ENCODE measurements around the gene ZNF827.
"Not testable (repeated sequence)": the region's sequence is repeated elsewhere in the genome, so short reads cannot be mapped to it uniquely, and the experiment has no call there.

ZNF827 gene

DNA sequence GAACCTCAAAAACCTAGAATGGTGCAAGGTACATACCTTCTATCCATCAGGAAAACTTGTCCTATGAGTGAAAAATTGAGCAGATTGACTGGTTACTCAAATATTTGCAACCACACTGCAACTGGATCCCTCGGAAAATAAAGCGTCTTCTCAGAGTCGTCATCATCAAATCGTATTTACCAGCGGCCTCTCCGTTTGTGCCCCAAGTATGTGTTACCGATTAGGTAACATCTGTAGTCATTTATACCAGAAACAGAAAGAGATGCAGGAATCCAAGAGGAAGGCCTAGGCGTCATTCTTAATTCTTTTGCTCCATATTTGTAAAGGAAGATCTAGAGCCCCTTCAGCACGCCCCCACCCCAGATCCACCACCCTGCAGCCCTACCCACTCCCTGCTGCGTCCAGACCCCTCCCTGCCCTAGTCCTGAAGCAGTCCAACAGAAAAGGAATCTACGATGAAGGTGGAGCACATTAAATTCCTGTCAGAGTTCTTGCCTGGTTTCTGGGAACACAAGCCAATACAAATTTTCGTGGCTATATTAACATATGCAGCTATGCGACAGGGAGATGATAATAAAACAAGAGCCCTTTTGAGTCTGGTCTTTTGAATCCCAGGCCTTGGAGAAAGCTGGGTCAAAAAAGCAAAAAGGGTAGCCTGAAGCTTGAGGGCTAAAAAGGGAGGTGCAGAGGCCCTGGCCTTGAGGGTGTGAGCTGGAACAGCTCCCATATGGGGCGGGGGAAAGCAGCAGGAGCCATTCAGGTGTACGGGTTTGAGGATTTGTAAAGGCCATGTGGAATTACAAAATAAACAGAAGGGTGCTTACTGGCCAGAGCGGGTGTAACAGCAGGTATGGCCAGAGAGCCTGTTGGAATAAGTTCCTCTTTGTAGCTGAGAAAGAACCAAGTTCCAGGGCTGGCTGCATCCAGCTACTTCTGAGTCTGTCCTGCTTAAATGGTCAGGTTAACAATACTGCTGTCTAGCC, 77.0 kb downstream of the ZNF827 start:
- no peak for DNase-seq

DNA sequence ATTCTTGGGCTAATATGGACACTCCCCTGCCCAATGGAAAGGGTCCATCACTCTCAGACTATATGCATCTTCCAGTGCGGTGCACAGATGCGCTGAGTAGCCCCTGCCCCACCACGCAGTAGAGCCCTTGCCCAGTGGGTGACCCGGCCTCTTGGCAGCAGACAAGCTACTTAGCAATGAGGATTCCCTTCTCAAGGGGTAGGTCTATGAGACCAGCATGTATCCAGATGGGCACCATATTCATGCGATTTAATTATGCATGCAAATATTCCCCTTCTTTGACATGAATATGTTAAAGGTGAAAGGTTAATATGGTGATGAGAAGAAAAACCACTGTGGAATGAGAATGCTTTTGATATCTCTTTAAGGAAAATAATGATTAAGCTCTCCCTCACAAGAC, 77.7 kb downstream of the ZNF827 start:
- DNase-seq = no peak

DNA sequence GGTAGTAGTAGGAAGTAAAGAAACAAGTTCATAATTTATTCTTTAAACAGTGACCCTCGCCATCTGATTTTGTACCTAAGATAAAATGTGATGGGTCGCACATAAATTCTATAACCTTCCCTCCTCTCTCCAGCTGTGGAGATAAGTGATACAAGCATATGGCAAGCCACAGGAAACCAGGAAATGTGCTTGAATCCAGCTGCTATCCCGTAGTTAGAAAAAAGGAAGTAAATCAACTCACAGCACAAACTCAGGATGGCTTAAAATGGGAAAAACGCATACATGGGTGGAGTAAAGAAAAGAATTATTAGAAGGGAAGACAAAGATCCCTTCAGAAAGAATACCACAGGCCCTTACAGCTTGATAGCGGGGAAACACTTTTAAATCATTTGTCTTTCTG, 78.2 kb downstream of the ZNF827 start:
- DNase-seq = no peak

DNA sequence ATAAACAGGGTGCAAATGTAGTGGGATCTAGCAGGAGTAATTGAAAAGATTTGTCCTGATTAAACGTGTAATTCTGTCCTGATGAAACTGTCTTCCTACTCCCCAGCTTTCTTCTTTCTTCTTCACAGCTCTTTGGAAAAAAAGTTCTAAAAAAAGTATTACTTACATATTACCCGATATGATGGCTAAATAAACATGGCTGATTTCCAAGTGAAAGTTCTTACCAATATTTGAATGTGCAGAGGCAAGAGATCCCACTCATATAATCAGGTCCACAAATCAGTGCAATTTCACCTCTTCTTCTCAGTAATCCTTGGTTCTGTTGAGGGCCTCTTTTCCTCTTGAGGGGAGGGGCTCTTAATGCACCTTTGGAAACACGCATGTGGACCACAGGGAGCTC, 78.7 kb downstream of the ZNF827 start:
- no peak for DNase-seq

DNA sequence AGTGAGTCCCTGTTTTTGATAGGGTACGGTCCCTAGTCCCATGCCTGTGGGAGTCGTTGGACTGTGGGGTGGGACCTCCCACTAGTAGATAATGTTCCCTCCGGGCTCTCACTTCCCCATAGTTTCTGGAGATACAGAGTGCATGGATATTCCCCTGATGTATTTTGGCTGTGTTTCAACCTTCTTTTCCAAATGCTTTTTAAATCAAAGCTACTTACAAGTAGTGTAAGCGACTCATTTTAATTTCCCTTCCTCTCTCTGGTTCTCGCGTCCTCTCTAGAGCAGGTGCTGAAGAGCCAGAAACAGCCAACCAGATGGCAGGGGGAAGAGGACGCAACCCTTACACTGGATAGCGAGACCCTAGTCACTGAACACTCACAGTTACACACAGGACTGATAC, 79.2 kb downstream of the ZNF827 start:
- DNase-seq = no peak

DNA sequence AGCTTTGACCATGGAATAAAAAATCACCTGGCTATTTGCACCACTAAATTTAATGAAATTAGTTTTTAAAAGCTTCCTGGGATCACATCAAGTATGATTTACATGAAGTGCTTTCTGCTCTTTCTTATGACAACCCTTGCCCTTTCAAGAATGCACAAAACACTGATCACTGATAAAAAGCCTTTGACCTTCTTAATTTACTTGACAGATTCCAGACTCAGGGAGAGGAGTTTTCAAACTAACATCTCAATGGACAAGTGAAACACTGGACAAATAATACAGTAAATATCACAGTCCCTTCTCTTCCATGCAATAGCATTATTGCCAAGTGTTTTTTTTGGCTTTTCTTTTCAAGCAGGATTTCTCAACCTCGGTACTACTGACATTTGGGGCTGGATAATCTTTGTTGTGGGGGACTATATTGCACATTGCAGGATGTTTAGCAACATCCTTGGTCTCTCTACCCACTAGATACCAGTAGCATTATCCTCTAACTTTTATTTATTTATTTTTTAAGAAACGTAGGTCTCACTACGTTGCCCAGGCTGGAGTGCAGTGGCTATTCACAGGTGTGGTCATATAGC, 86.3 kb downstream of the ZNF827 start:
- DNase-seq = no peak

DNA sequence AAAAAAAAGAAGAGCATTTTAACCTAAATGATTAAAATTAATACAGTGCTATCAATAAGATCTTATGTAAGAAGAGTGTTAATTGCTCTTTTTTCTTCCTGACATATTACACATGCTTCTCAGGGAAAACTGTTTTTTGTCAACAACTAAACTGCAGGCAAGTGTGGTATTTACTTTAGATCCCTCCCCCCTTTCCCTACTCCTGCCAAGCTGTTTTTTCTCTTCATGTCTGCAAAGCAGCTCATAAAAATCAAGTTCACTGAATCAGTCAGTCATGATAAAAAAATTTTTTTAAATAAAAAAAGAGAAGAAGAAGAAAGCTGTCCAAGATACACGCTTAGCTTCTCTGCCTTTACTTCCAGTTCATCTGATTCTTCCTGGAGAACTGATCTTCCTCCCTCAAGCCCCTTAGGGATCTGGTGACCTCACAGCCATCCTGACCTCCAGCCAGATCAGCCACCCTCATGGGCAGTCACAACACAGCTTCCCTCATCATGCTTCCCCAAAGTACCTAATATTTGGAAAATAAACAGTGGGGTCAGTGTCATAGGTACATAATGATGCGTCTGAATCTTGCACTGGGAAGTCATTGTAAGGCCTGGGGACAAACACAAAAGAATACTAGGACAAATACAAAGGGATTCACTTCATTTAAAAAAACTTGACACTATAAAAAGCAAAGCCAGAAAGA, 87.0 kb downstream of the ZNF827 start:
- DNase-seq = no peak

DNA sequence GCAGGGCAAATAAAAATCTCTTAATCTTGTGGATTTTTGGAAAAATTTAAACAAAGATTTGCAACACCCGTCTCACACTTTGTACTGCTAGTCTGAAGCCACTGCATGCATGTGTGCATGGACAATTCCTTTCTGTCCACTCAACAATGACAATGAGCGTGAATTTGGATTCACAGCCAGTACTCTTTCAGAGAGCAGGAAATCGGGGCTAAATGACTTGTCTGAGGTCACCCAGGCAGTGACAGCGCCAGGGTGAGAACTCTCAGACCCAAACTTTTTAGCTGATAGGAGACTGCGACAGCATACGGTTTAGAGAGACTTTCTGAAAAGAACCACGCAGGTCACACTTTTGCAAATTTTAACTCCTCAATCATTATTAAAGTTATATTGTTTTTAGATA, 90.9 kb downstream of the ZNF827 start:
- DNase-seq = no peak

DNA sequence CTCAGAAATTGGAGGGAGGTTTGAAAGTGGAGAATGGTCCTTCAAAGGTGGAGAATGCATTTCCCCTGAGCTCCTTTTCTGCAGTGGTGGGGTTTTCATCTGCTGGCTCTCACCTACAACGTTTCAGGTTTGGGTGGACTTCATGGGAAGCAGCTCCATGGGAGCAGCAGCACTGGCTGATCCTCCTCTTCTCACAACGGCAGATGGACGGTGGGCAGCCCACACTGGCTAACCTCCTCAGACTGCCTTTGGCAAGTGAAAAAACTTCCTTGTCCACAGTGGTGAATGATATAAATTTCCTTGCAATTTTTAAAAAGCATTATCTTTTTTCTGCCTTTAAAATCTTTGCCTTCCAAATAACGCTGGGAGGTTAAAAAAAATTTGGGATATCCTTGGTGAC, 93.5 kb downstream of the ZNF827 start:
- DNase-seq = no peak

DNA sequence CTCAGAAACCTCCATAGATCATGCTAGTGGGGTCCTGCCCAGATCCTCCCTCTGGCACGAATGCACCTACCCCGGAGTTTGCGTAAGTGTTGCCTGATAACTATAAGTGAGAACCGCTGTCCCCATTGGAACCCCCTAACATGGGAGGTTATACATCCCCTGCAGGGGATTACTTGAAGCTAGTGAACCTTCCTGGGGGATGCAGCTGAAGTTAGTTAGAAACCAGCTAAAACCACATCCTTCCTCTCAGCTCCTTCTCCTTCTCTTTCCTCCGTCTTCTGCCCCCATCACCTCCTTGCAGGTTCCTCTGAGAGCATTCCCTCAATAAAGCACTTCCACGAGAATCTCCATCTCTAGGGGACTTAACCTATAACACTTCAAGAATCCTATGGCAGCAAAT, 95.0 kb downstream of the ZNF827 start:
- DNase-seq = no peak

DNA sequence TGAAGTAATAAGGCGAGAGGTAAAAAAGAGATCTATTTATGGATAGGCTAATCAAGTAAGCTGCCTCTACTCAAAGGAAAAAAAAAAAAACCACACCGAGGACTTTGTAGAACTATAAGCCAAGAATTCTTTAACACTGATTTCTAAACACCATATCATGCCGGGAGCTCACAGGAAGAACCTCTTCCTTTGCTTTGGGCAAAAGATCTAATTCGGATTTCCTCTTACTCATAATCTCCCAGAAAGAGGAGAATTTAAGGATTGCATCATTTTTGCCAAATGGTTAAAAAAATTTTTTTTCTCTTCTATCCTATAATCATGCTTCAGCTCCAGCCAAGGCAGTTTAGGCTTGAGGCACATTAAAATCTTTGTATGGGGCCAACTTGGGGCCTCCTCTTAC, 95.5 kb downstream of the ZNF827 start:
- DNase-seq = no peak

DNA sequence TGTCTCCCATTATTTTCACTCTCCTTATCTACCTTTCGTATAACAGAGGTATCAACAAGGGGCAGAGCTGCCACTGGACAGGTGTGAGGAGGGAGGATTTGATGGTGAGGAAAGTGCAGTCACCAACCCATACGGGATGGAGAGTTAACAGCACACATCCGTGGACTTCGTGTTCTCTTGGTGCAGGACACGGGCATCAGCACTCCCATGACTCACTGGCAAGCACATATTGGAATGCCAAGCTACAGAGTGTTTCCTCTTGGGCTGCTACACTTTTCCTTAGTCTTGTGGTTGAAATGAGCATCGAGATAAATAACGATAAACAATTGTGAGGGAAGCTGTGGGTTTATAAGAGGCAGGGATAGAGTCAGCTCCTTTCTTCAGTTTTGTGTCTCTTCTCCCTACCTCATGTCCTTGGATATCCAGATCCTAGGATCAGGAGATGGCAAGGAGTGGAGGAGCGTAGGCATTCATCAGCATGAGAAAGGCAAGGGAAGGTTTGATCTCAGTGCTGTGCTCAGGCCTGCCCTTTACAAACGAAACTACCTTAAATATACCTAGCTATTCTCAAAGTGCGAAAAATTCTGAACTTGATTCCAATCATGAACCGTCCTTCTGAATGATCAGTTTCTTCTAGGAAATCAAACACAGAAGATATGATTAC, 96.3 kb downstream of the ZNF827 start:
- DNase-seq = no peak

DNA sequence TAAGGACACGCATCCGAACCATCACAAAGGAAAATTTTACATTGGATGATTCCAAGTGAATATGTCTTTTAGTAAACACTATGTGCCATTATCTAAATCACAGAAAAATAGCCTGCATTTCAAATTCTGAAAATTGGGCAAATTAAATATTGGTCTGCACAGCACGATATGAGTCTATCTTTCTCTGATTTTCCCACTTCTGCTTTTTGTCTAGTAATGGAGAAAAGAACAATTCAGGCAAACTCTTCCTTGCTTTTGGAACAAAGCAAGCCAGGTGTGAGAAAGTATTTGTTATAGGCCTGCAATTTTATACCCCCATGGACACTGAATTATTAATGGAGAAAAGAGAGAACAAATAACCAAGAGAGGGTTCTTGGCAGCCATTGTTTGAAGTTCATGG, 97.8 kb downstream of the ZNF827 start:
- DNase-seq = no peak

DNA sequence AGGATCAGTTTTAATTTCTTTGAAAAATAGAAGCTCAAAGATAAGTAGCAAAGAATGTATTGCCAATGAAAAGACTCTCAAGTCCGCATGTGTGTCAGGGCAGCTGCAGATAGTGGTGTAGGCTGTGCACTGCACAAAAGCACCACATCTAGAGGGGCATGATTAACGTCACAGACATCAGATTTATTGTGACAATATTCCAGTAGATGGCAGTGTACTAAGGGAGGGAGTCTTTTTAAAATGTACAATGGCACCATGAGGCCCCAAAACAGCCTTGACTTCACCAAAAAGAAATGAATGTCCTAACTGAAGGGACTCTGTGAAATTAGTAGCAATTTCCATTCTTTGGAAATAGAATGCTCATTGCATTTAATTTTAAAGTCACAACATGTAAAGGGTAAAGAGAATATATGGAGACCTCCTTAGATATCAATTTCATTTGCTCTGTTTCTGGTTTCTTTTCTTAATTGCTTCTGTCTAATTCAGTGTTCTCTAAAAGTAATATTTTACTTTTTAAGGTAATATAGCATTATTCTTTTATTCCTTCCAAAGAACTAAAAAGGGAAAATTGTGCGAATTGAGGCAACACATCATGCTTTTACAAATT, 98.4 kb downstream of the ZNF827 start:
- DNase-seq = peak; percentile 48

DNA sequence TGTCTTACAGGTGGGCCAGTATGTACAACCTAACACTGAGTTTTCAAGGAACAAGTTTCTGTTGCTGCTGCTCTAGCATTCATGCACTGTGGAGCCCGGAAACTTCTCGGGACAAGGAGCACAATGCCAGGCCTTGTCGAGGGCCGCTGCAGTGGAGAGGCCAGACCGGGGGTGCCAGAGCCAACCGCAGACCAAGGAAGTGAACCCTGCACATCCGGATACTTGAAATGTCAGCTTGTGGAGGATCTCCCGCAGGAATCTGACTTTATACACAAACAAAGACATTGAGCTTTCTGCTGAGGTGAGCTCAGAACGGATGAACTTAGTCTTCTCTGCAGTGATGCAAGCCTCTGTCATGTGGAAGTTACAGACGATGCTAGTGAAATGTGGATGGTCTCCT, 99.5 kb downstream of the ZNF827 start:
- no peak for DNase-seq

DNA sequence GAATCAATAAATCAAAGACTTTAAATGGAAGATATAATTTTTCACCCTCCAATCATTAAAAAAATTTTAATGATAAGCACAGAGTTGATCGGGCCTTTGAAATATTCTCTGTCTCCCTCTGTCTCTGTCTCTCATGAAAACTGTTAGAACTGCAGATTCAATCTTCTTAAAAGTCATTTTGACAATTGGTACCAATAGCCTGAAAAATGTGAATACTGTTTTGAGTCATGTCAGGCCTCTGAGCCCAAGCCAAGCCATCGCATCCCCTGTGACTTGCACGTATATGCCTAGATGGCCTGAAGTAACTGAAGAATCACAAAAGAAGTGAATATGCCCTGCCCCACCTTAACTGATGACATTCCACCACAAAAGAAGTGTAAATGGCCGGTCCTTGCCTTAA, 106.2 kb downstream of the ZNF827 start:
- not testable (repeated sequence) for DNase-seq

DNA sequence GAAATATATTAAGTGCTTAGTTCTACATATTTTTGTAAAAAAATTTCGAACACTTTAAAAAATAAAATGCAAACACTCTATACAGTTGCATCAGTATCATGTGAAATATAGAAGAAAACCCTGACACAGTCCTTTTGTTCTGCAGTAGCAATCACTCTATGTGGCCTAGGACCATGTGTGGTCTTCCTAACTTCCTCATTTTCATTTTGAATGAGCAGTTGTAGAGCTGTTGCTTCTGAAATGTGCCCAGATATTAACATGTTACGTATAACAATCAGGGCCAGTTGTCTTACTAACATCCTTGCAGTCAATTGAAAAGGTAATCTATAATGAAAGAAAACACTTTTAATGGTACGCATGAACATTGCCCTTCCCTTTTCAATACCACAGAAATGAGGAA, 107.9 kb downstream of the ZNF827 start:
- DNase-seq = no peak

DNA sequence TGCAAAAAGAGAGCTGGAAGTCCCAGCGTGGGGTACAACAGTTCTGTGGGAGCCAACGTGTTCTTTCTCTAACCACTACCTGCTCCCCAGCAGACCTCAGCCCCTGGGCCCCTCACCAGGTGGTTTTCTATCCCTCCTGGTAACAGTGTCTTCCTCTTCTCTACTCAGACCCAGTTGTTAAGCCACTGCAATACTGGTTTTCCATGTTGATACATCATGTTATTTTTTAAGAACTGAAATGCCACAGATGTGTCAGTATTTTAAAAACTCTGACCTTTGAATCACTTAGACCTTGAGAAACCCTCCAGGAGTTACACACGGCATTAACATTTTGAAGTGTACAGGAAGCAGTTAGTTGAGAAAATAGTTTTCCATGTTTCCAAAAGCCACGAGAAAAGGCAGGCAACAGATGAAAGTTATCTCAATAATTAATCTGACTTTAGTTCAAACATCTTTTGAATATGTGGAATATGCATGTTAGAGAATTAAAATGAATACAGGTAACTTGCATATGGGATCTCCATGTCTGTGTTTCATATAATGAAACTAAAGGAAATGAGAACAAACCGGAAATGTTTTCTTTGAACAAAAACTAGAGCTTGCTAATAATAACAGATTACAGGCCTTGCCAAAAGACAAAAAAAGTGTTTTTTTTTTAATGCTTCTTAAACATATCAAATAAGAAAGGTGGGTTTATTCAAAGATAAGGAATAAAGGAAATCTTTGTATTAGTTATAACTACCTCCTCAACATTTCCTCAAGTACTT, 108.8 kb downstream of the ZNF827 start:
- DNase-seq = no peak

DNA sequence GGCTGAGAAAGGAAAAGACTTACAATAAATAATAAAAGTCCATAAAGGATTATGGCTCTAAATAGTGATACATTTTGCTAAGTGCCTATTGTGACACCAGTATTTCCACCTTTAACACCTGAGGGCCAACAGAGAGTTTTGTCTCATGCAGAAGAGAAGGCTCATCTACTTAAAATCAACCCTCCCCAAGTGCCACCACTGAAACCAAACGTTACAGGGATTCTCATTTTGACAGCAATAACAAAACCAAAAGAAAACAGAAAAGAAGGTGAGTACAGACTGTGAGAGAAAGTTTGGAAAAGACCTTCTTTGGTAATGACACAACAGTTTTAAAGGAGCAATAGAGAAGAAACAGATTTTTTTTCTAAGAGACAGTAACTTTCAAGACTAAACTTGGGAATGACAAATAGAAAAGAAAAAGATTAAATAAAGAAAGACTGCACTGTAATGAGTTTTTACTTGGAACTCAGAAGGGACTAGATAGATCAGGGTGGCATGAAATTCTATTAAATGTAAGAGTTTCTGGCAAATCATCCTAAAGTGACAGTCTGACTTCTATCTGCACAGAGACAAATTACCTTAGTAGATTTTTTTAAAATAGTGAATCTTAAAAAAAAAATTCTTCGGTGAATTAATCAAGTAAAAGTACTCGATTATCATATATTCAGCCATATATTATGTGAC, 109.7 kb downstream of the ZNF827 start:
- DNase-seq = no peak

DNA sequence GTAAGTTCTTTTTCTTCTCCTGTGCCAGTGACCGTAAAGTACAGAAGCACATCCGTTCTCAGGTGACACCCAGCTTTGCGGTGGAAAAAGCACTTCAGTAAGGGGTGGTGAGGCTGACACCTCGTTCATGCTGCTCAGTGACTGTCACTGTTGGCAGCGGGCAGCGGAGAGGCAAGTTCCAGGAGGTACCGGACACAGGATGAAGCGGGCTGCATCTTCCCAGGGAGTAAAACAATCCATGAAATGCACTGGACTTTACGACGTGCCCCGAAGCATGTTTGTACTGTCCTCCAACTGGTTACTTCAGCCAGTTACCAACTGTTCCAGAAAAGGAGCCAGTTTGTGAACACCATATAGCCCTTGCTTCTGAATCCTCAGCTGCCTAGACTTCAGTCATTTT, 110.7 kb downstream of the ZNF827 start:
- DNase-seq = no peak

DNA sequence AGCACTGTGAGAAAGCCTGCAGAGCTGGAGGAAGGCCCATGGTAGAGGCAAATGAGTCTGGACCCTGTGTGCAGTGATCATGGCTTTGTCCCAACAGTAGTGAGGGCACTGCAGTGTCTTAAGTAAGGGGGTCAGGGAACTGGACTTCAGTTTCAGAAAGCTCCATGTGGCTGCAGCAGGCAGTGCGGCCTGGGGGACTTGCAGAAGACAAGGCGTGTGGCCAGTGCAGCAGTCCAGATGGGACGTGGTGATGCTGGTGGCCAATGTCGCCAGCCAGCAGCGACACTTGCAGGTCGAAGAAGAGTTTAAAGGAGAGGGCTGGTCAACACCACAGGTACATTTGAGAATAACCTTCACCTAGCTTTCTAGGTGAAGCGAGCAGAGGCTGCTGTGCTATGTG, 113.4 kb downstream of the ZNF827 start:
- no peak for DNase-seq

DNA sequence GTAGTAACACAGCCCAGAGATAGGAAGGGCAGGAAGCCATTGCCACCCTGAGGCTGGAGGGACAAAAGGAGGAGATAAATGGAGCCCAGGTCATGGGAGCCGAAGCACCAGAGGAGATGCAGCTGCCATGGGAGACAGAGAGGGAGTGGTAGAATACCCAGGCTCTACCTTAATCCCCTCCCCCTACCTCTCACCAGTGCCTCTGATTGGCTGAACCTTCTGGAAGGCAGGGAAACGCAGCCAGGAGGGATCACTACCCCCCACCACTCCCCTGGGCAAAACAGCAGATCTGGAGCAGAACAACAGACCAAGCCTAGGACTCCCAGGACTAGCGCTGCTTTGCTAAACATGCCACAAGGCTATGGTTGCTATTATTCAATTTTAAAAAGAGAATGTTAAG, 114.2 kb downstream of the ZNF827 start:
- no peak for DNase-seq

All from CD4-positive, alpha-beta T cell treated with Interleukin-21 for 1 hour (primary cell).